WTC11 (cell line): ENCODE measurements around the gene SPART. TPM values are rescaled to one million over a fixed set of nuclear protein-coding genes. Genes with fewer than 3 reads are reported as not detected.

Experiments used
- ATAC-seq: fragments of 200-7000 bp; cut with Tn5 transposase; 2 replicates; pipeline ENCODE4 v1.10.0; 2021; ENCODE audit warnings: mild to moderate bottlenecking, moderate library complexity
- CTCF ChIA-PET: fragments of 300-600 bp; sonication (Branson Sonifier 250); formaldehyde crosslinking; loops from one replicate; lab custom pipeline; 2021; ENCODE audit warnings: antibody characterized with exemption; lab: Charles Lee
- POLR2A ChIA-PET: fragments of 350-600 bp; sonication (Branson Sonifier 250); formaldehyde crosslinking; loops from one replicate; lab custom pipeline; 2021; ENCODE audit warnings: antibody characterized with exemption; lab: Charles Lee
- DNase-seq: peaks from one replicate; pipeline ENCODE4 v3.0.0; 2021; ENCODE audit warnings: low spot score
- H3K27ac Mint-ChIP-seq: 2 replicates; pipeline ENCODE4 v1.8.0; 2021; ENCODE audit warnings: mixed read lengths
- H3K27me3 Mint-ChIP-seq: 2 replicates; pipeline ENCODE4 v1.8.0; 2021; ENCODE audit warnings: low read depth, mild to moderate bottlenecking, moderate library complexity, mixed read lengths
- H3K36me3 Mint-ChIP-seq: 2 replicates; pipeline ENCODE4 v1.8.0; 2021; ENCODE audit warnings: mixed read lengths
- H3K4me1 Mint-ChIP-seq: 2 replicates; pipeline ENCODE4 v1.8.0; 2022; ENCODE audit warnings: mixed read lengths
- H3K4me3 Mint-ChIP-seq: 2 replicates; pipeline ENCODE4 v1.8.0; 2021; ENCODE audit warnings: mild to moderate bottlenecking, moderate library complexity, mixed read lengths
- H3K9me3 Mint-ChIP-seq: 2 replicates; pipeline ENCODE4 v1.8.0; 2021; ENCODE audit warnings: mixed read lengths
- CBFB ChIP-seq: sonication (generic); formaldehyde crosslinking; IDR thresholded peaks from 2 replicates; pipeline ENCODE4 v1.8.1; 2022; ENCODE audit warnings: mild to moderate bottlenecking, low read depth, missing genetic modification reagents
- CREB1 ChIP-seq: sonication (generic); formaldehyde crosslinking; IDR thresholded peaks from 2 replicates; pipeline ENCODE4 v1.8.0; 2023; ENCODE audit warnings: mild to moderate bottlenecking, missing genetic modification reagents
- EMX1 ChIP-seq: fragments of 250-450 bp; sonication (Bioruptor Pico); IDR thresholded peaks from 2 replicates; pipeline ENCODE4 v1.8.0; 2021; ENCODE audit warnings: mild to moderate bottlenecking
- FOXJ3 ChIP-seq: sonication (generic); formaldehyde crosslinking; IDR thresholded peaks from 2 replicates; pipeline ENCODE4 v1.9.0; 2021; ENCODE audit warnings: missing genetic modification reagents, mild to moderate bottlenecking, borderline replicate concordance
- IRF2 ChIP-seq: sonication (generic); formaldehyde crosslinking; IDR thresholded peaks from 2 replicates; pipeline ENCODE4 v1.8.0; 2022; ENCODE audit warnings: low read depth, missing genetic modification reagents, borderline replicate concordance
- JUN ChIP-seq: sonication (generic); formaldehyde crosslinking; IDR thresholded peaks from 2 replicates; pipeline ENCODE4 v1.8.0; 2023; ENCODE audit warnings: mild to moderate bottlenecking, missing genetic modification reagents
- KAT7 ChIP-seq: sonication (generic); formaldehyde crosslinking; IDR thresholded peaks from 2 replicates; pipeline ENCODE4 v1.8.1; 2023; ENCODE audit warnings: missing genetic modification reagents, mild to moderate bottlenecking, borderline replicate concordance
- NR1H2 ChIP-seq: sonication (generic); formaldehyde crosslinking; IDR thresholded peaks from 2 replicates; pipeline ENCODE4 v1.9.0; 2021; ENCODE audit warnings: mild to moderate bottlenecking, moderate library complexity, missing genetic modification reagents
- PRRX2 ChIP-seq: fragments of 250-450 bp; sonication (Bioruptor Pico); IDR thresholded peaks from 2 replicates; pipeline ENCODE4 v1.8.0; 2021; ENCODE audit warnings: mild to moderate bottlenecking
- SMAD4 ChIP-seq: sonication (generic); formaldehyde crosslinking; IDR thresholded peaks from 2 replicates; pipeline ENCODE4 v1.8.0; 2022; ENCODE audit warnings: mild to moderate bottlenecking, missing genetic modification reagents
- ZNF121 ChIP-seq: sonication (generic); formaldehyde crosslinking; IDR thresholded peaks from 2 replicates; pipeline ENCODE4 v1.8.0; 2023; ENCODE audit warnings: missing genetic modification reagents
- ZNF232 ChIP-seq: sonication (generic); formaldehyde crosslinking; IDR thresholded peaks from 2 replicates; pipeline ENCODE4 v1.8.0; 2022; ENCODE audit warnings: mild to moderate bottlenecking, missing genetic modification reagents
- ZNF317 ChIP-seq: sonication (generic); formaldehyde crosslinking; IDR thresholded peaks from 2 replicates; pipeline ENCODE4 v1.8.1; 2023; ENCODE audit warnings: low read depth, mild to moderate bottlenecking, moderate library complexity, missing genetic modification reagents, borderline replicate concordance
- ZNF416 ChIP-seq: fragments of 250-450 bp; sonication (Bioruptor Pico); IDR thresholded peaks from 2 replicates; pipeline ENCODE4 v1.9.0; 2021; ENCODE audit warnings: mild to moderate bottlenecking, inconsistent platforms
- ZNF423 ChIP-seq: fragments of 250-450 bp; sonication (Bioruptor Pico); IDR thresholded peaks from 2 replicates; pipeline ENCODE4 v2.1.2; 2022; ENCODE audit warnings: mild to moderate bottlenecking, moderate library complexity
- total RNA-seq: library from RNA; stranded (reverse); gene quantifications from 3 replicates; pipeline ENCODE4 v1.2.3, GENCODE V29; 2021
- TF ChIP-seq, protein P1 (sequence below): sonication (generic); formaldehyde crosslinking; IDR thresholded peaks from 2 replicates; pipeline ENCODE4 v1.8.1; 2022; ENCODE audit warnings: low read depth, missing genetic modification reagents, borderline replicate concordance
- TF ChIP-seq, protein P2 (sequence below): fragments of 250-450 bp; sonication (Bioruptor Pico); IDR thresholded peaks from 2 replicates; pipeline ENCODE4 v1.9.0; 2021; ENCODE audit warnings: mild to moderate bottlenecking
- TF ChIP-seq, protein P3 (sequence below): sonication (generic); formaldehyde crosslinking; IDR thresholded peaks from 2 replicates; pipeline ENCODE4 v1.8.1; 2022; ENCODE audit warnings: mild to moderate bottlenecking, moderate library complexity, missing genetic modification reagents
- TF ChIP-seq, protein P4 (sequence below): sonication (generic); formaldehyde crosslinking; IDR thresholded peaks from 2 replicates; pipeline ENCODE4 v1.8.0; 2022; ENCODE audit warnings: mild to moderate bottlenecking, missing genetic modification reagents
- TF ChIP-seq, protein P5 (sequence below): sonication (generic); formaldehyde crosslinking; IDR thresholded peaks from 2 replicates; pipeline ENCODE4 v1.8.1; 2023; ENCODE audit warnings: mild to moderate bottlenecking, moderate library complexity, missing genetic modification reagents
- TF ChIP-seq, protein P6 (sequence below): fragments of 250-450 bp; sonication (Bioruptor Pico); IDR thresholded peaks from 2 replicates; pipeline ENCODE4 v2.1.2; 2022; ENCODE audit warnings: mild to moderate bottlenecking, moderate library complexity
- TF ChIP-seq, protein P7 (sequence below): sonication (generic); formaldehyde crosslinking; IDR thresholded peaks from 2 replicates; pipeline ENCODE4 v1.8.1; 2023; ENCODE audit warnings: mild to moderate bottlenecking, missing genetic modification reagents

Gene SPART
- total RNA-seq, 1 experiment from 2014 or later = 95.7 TPM

DNA sequence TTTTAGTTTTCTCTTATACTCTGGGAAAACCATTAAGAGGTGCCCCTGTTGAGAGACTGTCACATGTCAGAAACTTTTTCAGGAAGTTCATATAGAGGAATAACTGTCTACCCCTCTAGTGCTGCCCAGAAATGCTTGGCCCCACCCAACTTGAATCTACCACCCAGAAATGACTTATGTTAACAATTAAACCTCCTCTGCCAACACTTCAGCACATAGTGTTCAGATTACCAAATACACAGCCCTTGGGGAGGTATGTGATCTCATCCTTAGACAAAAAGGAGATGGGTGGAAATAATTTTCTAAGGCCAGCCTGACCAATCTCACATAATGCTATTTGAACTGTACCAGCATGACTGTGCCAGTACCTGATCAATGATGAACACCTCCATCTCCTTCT is 84.2 kb downstream of the SPART start:
- POLR2A ChIA-PET = no interaction called here
- TF ChIP-seq, protein P1, sequence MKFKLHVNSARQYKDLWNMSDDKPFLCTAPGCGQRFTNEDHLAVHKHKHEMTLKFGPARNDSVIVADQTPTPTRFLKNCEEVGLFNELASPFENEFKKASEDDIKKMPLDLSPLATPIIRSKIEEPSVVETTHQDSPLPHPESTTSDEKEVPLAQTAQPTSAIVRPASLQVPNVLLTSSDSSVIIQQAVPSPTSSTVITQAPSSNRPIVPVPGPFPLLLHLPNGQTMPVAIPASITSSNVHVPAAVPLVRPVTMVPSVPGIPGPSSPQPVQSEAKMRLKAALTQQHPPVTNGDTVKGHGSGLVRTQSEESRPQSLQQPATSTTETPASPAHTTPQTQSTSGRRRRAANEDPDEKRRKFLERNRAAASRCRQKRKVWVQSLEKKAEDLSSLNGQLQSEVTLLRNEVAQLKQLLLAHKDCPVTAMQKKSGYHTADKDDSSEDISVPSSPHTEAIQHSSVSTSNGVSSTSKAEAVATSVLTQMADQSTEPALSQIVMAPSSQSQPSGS (CRISPR knock-in tag) = no peak
- no peak for DNase-seq
- Mint-ChIP-seq H3K9me3 (0 out of 2 replicates have a peak, but pooled peaks cover 6% of the 10 kb centered on the region), H3K36me3 (peaks cover 5% of the 10 kb centered on the region; the same call in 1 of the 2 replicates), H3K4me3 (no peak overlapping the region), H3K27me3 (no peaks in the 10 kb centered on the region), H3K4me1 (peaks cover 12% of the 10 kb centered on the region), H3K27ac (no peak overlapping the region)
- CTCF ChIA-PET = no interaction called here
- no peak for ATAC-seq

DNA sequence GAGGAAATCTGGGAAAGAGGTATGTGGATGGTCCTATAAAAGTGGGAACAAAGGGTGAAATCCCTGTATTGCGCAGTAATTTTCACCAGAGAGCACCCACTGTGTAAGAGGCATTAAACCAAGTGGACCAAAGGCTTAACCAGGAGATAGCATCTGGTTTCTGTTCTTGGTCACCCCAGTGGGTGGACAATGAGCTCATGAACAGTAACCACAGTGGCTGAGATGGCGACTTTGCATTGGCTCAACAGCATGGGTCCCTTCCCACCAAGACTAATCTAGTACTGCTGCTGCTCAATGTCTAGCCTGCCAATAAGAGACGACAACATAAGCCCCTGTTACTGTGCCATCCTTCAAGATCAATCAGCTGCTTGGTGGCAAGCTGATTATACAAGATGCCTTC is 85.2 kb downstream of the SPART start:
- ATAC-seq = no peak
- POLR2A ChIA-PET = no interaction called here
- H3K9me3 Mint-ChIP-seq = 0 out of 2 replicates have a peak, but pooled peaks cover 8% of the 10 kb centered on the region
- DNase-seq = no peak
- peaks cover 12% of the 10 kb centered on the region for H3K4me1 Mint-ChIP-seq
- H3K36me3 Mint-ChIP-seq = peaks cover 11% of the 10 kb centered on the region
- no peak overlapping the region for H3K4me3 Mint-ChIP-seq
- CTCF ChIA-PET = no interaction called here
- no peak overlapping the region for H3K27ac Mint-ChIP-seq
- TF ChIP-seq CBFB (CRISPR knock-in tag) = no peak
- TF ChIP-seq, protein P2, sequence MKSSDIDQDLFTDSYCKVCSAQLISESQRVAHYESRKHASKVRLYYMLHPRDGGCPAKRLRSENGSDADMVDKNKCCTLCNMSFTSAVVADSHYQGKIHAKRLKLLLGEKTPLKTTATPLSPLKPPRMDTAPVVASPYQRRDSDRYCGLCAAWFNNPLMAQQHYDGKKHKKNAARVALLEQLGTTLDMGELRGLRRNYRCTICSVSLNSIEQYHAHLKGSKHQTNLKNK (CRISPR knock-in tag) = no peak
- no peak for TF ChIP-seq ZNF416
- no peak for TF ChIP-seq ZNF317 (CRISPR knock-in tag)
- no peak for TF ChIP-seq ZNF232 (CRISPR knock-in tag)
- no peaks in the 10 kb centered on the region; the same call in 1 of the 2 replicates for H3K27me3 Mint-ChIP-seq

DNA sequence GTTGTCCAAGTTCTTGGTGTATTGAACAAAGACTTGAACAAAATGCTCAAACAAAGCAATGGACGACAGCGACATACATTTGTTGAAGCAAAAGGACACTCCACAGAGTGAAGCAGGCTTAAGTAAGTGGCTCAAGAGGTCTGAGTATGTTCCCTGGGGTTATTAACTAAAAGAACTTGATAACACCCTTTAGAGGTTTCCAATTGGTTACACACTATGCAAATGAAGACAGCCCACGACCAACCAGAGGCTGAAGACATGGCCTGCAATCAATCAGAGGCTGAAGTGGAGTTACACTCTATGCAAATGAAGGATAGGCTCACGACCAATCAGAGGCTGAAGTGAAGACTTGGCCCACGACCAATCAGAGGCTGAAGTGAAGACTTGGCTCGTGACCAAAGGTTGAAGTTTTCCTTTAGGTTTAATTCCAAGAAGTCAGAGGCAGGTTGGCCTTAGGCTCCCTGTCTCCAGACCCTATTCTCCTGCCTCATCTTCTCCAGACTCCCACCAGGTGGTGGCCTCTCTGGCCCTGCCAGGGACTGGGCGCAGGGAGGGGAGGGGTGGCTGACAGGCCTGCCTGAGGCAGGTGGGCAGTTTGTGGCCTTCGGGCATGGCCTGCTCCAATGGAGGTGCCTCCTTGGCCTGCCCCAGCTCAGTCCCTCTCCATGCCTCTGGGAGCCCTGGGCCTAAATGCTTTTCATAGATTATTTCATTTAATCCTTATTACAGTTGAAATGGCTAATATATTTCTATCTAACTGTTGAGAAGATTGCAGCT is 86.6 kb downstream of the SPART start:
- ATAC-seq (no peak), DNase-seq (no peak)
- no peaks in the 10 kb centered on the region; the same call in 1 of the 2 replicates for H3K27me3 Mint-ChIP-seq
- TF ChIP-seq, protein P3, sequence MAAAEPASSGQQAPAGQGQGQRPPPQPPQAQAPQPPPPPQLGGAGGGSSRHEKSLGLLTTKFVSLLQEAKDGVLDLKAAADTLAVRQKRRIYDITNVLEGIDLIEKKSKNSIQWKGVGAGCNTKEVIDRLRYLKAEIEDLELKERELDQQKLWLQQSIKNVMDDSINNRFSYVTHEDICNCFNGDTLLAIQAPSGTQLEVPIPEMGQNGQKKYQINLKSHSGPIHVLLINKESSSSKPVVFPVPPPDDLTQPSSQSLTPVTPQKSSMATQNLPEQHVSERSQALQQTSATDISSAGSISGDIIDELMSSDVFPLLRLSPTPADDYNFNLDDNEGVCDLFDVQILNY (CRISPR knock-in tag) = no peak
- TF ChIP-seq, protein P4, sequence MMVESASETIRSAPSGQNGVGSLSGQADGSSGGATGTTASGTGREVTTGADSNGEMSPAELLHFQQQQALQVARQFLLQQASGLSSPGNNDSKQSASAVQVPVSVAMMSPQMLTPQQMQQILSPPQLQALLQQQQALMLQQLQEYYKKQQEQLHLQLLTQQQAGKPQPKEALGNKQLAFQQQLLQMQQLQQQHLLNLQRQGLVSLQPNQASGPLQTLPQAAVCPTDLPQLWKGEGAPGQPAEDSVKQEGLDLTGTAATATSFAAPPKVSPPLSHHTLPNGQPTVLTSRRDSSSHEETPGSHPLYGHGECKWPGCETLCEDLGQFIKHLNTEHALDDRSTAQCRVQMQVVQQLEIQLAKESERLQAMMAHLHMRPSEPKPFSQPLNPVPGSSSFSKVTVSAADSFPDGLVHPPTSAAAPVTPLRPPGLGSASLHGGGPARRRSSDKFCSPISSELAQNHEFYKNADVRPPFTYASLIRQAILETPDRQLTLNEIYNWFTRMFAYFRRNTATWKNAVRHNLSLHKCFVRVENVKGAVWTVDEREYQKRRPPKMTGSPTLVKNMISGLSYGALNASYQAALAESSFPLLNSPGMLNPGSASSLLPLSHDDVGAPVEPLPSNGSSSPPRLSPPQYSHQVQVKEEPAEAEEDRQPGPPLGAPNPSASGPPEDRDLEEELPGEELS = no peak
- no peak for TF ChIP-seq PRRX2
- TF ChIP-seq NR1H2 (CRISPR knock-in tag) = no peak
- TF ChIP-seq CREB1 (CRISPR knock-in tag) = no peak
- TF ChIP-seq ZNF423 (CRISPR knock-in tag) = no peak
- TF ChIP-seq, protein P5, sequence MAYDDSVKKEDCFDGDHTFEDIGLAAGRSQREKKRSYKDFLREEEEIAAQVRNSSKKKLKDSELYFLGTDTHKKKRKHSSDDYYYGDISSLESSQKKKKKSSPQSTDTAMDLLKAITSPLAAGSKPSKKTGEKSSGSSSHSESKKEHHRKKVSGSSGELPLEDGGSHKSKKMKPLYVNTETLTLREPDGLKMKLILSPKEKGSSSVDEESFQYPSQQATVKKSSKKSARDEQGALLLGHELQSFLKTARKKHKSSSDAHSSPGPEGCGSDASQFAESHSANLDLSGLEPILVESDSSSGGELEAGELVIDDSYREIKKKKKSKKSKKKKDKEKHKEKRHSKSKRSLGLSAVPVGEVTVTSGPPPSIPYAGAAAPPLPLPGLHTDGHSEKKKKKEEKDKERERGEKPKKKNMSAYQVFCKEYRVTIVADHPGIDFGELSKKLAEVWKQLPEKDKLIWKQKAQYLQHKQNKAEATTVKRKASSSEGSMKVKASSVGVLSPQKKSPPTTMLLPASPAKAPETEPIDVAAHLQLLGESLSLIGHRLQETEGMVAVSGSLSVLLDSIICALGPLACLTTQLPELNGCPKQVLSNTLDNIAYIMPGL = no peak
- TF ChIP-seq, protein P6, sequence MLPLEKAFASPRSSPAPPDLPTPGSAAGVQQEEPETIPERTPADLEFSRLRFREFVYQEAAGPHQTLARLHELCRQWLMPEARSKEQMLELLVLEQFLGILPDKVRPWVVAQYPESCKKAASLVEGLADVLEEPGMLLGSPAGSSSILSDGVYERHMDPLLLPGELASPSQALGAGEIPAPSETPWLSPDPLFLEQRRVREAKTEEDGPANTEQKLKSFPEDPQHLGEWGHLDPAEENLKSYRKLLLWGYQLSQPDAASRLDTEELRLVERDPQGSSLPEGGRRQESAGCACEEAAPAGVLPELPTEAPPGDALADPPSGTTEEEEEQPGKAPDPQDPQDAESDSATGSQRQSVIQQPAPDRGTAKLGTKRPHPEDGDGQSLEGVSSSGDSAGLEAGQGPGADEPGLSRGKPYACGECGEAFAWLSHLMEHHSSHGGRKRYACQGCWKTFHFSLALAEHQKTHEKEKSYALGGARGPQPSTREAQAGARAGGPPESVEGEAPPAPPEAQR (CRISPR knock-in tag) = no peak
- TF ChIP-seq FOXJ3 (CRISPR knock-in tag) = no peak
- TF ChIP-seq JUN (CRISPR knock-in tag) = no peak
- no peak for TF ChIP-seq IRF2 (CRISPR knock-in tag)
- no peak for TF ChIP-seq ZNF317 (CRISPR knock-in tag)
- no peak for TF ChIP-seq KAT7 (CRISPR knock-in tag)
- TF ChIP-seq ZNF121 (CRISPR knock-in tag) = no peak
- no peak for TF ChIP-seq EMX1 (CRISPR knock-in tag)
- TF ChIP-seq SMAD4 = no peak
- TF ChIP-seq, protein P7, sequence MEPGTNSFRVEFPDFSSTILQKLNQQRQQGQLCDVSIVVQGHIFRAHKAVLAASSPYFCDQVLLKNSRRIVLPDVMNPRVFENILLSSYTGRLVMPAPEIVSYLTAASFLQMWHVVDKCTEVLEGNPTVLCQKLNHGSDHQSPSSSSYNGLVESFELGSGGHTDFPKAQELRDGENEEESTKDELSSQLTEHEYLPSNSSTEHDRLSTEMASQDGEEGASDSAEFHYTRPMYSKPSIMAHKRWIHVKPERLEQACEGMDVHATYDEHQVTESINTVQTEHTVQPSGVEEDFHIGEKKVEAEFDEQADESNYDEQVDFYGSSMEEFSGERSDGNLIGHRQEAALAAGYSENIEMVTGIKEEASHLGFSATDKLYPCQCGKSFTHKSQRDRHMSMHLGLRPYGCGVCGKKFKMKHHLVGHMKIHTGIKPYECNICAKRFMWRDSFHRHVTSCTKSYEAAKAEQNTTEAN = no peak
- TF ChIP-seq ZNF416 = no peak
- ChIA-PET CTCF (no interaction called here), POLR2A (no interaction called here)
- H3K36me3 Mint-ChIP-seq = peaks cover 16% of the 10 kb centered on the region
- no peak overlapping the region for H3K4me3 Mint-ChIP-seq
- H3K4me1 Mint-ChIP-seq = peaks cover 12% of the 10 kb centered on the region
- H3K27ac Mint-ChIP-seq = no peak overlapping the region
- 0 out of 2 replicates have a peak, but pooled peaks cover 8% of the 10 kb centered on the region for H3K9me3 Mint-ChIP-seq
